Measurements from ENCODE around the gene APOBR.
"Not testable (repeated sequence)": the region's sequence is repeated elsewhere in the genome, so short reads cannot be mapped to it uniquely, and the experiment has no call there.

APOBR gene

GRCh38 chr16:28478506-28479180, 15.8 kb upstream of the APOBR start:
- no peak for DNase-seq (ENCODE audit: extremely low read depth, low read depth)
- no peak for TF ChIP-seq CTCF (IDR thresholded peaks at IDR 0.05; ENCODE audit: low read depth, low read length, missing control alignments)
- no peak overlapping the region for H3K4me3 ChIP-seq (replicated peaks; ENCODE audit: low read depth, low read length)

GRCh38 chr16:28482026-28482425, 12.4 kb upstream of the APOBR start:
- no peak overlapping the region for H3K4me3 ChIP-seq (replicated peaks; ENCODE audit: low read depth, low read length)
- no peak for DNase-seq (ENCODE audit: extremely low read depth, low read depth)
- no peak for TF ChIP-seq CTCF (IDR thresholded peaks at IDR 0.05; ENCODE audit: low read depth, low read length, missing control alignments)

GRCh38 chr16:28483361-28483760, 11.1 kb upstream of the APOBR start:
- DNase-seq (ENCODE audit: extremely low read depth, low read depth); H3K4me3 ChIP-seq (replicated peaks; ENCODE audit: low read depth, low read length): not testable (repeated sequence)

- DNase-seq (ENCODE audit: extremely low read depth, low read depth) = no peak
- TF ChIP-seq CTCF (IDR thresholded peaks at IDR 0.05; ENCODE audit: low read depth, low read length, missing control alignments) = no peak
- no peak overlapping the region for H3K4me3 ChIP-seq (replicated peaks; ENCODE audit: low read depth, low read length)
Observed at GRCh38 chr16:28486266-28486665, 8.2 kb upstream of the APOBR start.

- no peak for DNase-seq (ENCODE audit: extremely low read depth, low read depth)
Observed at GRCh38 chr16:28491230-28491969, 3.0 kb upstream of the APOBR start.

GRCh38 chr16:28491970-28492474, 2.4 kb upstream of the APOBR start, which contains the start of gene CLN3:
Gene CLN3, minus strand, starts transcription at chr16:28492074. Its CDS starts 315 bp downstream, at chr16:28491759.
- DNase-seq (ENCODE audit: extremely low read depth, low read depth) = peak; percentile 94
- no peak for TF ChIP-seq CTCF (IDR thresholded peaks at IDR 0.05; ENCODE audit: low read depth, low read length, missing control alignments)
- H3K4me3 ChIP-seq (replicated peaks; ENCODE audit: low read depth, low read length) = peak within 1 kb of the TSS; percentile 98

More at GRCh38 chr16:28491230-28491969, 3.0 kb upstream of the APOBR start:
- TF ChIP-seq CTCF (IDR thresholded peaks at IDR 0.05; ENCODE audit: low read depth, low read length, missing control alignments) = peak; percentile 20
- peak overlapping the region; percentile 98 for H3K4me3 ChIP-seq (replicated peaks; ENCODE audit: low read depth, low read length)

GRCh38 chr16:28492511-28492910, 1.9 kb upstream of the APOBR start:
- TF ChIP-seq CTCF (IDR thresholded peaks at IDR 0.05; ENCODE audit: low read depth, low read length, missing control alignments) = no peak
- H3K4me3 ChIP-seq (replicated peaks; ENCODE audit: low read depth, low read length) = peak overlapping the region; percentile 98
- DNase-seq (ENCODE audit: extremely low read depth, low read depth) = no peak
